ENCODE results near the gene RELL2.

GRCh38 chr5:141677415-141677814 is 40.6 kb downstream of the RELL2 start:
- TF ChIP-seq, protein P1, sequence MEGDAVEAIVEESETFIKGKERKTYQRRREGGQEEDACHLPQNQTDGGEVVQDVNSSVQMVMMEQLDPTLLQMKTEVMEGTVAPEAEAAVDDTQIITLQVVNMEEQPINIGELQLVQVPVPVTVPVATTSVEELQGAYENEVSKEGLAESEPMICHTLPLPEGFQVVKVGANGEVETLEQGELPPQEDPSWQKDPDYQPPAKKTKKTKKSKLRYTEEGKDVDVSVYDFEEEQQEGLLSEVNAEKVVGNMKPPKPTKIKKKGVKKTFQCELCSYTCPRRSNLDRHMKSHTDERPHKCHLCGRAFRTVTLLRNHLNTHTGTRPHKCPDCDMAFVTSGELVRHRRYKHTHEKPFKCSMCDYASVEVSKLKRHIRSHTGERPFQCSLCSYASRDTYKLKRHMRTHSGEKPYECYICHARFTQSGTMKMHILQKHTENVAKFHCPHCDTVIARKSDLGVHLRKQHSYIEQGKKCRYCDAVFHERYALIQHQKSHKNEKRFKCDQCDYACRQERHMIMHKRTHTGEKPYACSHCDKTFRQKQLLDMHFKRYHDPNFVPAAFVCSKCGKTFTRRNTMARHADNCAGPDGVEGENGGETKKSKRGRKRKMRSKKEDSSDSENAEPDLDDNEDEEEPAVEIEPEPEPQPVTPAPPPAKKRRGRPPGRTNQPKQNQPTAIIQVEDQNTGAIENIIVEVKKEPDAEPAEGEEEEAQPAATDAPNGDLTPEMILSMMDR (IDR thresholded peaks at IDR 0.05): no peak
- TF ChIP-seq ZFX (IDR thresholded peaks at IDR 0.05; ENCODE audit: borderline replicate concordance): no peak

All from 22Rv1 (cell line).